CD14-positive monocyte (primary cell): ENCODE measurements around the gene NDUFA9. TPM values are rescaled to one million over a fixed set of nuclear protein-coding genes. Genes with fewer than 3 reads are reported as not detected.

Experiments used
- DNase-seq, 3 donors: peaks; one replicate each; pipeline ENCODE4 v3.0.0-alpha.2; 2011 to 2022
- H2AFZ ChIP-seq: 2 replicates; pipeline ENCODE4 v1.6.0; 2012; ENCODE audit warnings: mild to moderate bottlenecking, low read depth, low read length, inconsistent platforms; ENCODE audit not compliant: insufficient read depth, poor library complexity, severe bottlenecking
- H3K27ac ChIP-seq, 2 donors: 1 replicate in 1 of 2; 2 replicates in 1 of 2; pipeline ENCODE4 v1.5.1; 2012 to 2013; ENCODE audit warnings: low read length in 2 of 2, control low read depth in 1 of 2, inconsistent platforms in 1 of 2, low read depth in 1 of 2, mild to moderate bottlenecking in 1 of 2
- H3K27me3 ChIP-seq, 2 donors: one replicate each; pipeline versions ENCODE4 v1.6.0 to v1.6.1; 2011 to 2013; ENCODE audit warnings: low read length in 2 of 2; ENCODE audit not compliant: control insufficient read depth in 2 of 2, insufficient read depth in 2 of 2
- H3K36me3 ChIP-seq, 2 donors: replicated peaks in 1 of 2; 1 replicate in 1 of 2; 2 replicates in 1 of 2; pipeline versions ENCODE4 v1.5.1 to v1.6.1; 2012 to 2013; ENCODE audit warnings: low read length in 2 of 2, control low read depth in 1 of 2, inconsistent platforms in 1 of 2, mild to moderate bottlenecking in 1 of 2; ENCODE audit not compliant: insufficient read depth in 2 of 2, control insufficient read depth in 1 of 2
- H3K4me1 ChIP-seq, 2 donors: 1 replicate in 1 of 2; 2 replicates in 1 of 2; pipeline versions ENCODE4 v1.5.1 to v1.6.1; 2012 to 2013; ENCODE audit warnings: low read length in 2 of 2, control low read depth in 1 of 2, inconsistent platforms in 1 of 2, mild to moderate bottlenecking in 1 of 2, moderate library complexity in 1 of 2; ENCODE audit not compliant: insufficient read depth in 2 of 2, control insufficient read depth in 1 of 2
- H3K4me2 ChIP-seq: replicated peaks from 2 replicates; pipeline ENCODE3; 2012; ENCODE audit warnings: low read length, moderate library complexity, mild to moderate bottlenecking; ENCODE audit not compliant: poor library complexity, severe bottlenecking; ENCODE audit errors: extremely low read depth
- H3K4me3 ChIP-seq, 3 experiments: fragments of 200-600 bp in 1 of 3; sonication (generic) in 1 of 3; replicated peaks in 1 of 3; 1 replicate in 2 of 3; 2 replicates in 1 of 3; pipeline ENCODE4 v1.5.1; 2011 to 2013; ENCODE audit warnings: low read length in 3 of 3, mild to moderate bottlenecking in 3 of 3, control low read depth in 2 of 3, low read depth in 2 of 3, inconsistent platforms in 1 of 3, moderate library complexity in 1 of 3
- H3K79me2 ChIP-seq: 2 replicates; pipeline ENCODE4 v1.6.0; 2012; ENCODE audit warnings: mild to moderate bottlenecking, control low read depth, inconsistent platforms, low read length, moderate library complexity; ENCODE audit not compliant: insufficient read depth
- H3K9ac ChIP-seq: 2 replicates; pipeline ENCODE4 v1.6.0; 2017; ENCODE audit warnings: low read length, mild to moderate bottlenecking; ENCODE audit not compliant: insufficient read depth, poor library complexity, severe bottlenecking
- H3K9me3 ChIP-seq, 2 donors: replicated peaks in 1 of 2; 1 replicate in 1 of 2; 2 replicates in 1 of 2; pipeline versions ENCODE4 v1.5.1 to v1.6.1; 2012 to 2013; ENCODE audit warnings: low read length in 2 of 2, control low read depth in 1 of 2; ENCODE audit not compliant: control insufficient read depth in 1 of 2, insufficient read depth in 1 of 2
- H4K20me1 ChIP-seq: 2 replicates; pipeline ENCODE4 v1.6.0; 2012; ENCODE audit warnings: mild to moderate bottlenecking, low read length, control low read depth, moderate library complexity; ENCODE audit not compliant: insufficient read depth
- H3K27ac Mint-ChIP-seq, 7 donors: one replicate each; pipeline ENCODE4 v1.8.0; 2020; ENCODE audit warnings: mild to moderate bottlenecking in 7 of 7, mixed read lengths in 7 of 7, moderate library complexity in 6 of 7, inconsistent platforms in 2 of 7
- H3K27me3 Mint-ChIP-seq, 3 donors: one replicate each; pipeline ENCODE4 v1.8.0; 2021 to 2022; ENCODE audit warnings: low read depth in 3 of 3, mild to moderate bottlenecking in 3 of 3, mixed read lengths in 3 of 3, moderate library complexity in 3 of 3, inconsistent platforms in 1 of 3
- H3K36me3 Mint-ChIP-seq, 2 donors: one replicate each; pipeline ENCODE4 v1.8.0; 2020; ENCODE audit warnings: mixed read lengths in 2 of 2, inconsistent platforms in 1 of 2, mild to moderate bottlenecking in 1 of 2
- H3K4me1 Mint-ChIP-seq: one replicate; pipeline ENCODE4 v1.8.0; 2020; ENCODE audit warnings: mild to moderate bottlenecking, mixed read lengths
- H3K4me3 Mint-ChIP-seq, 2 donors: one replicate each; pipeline ENCODE4 v1.8.0; 2020; ENCODE audit warnings: mild to moderate bottlenecking in 2 of 2, mixed read lengths in 2 of 2, moderate library complexity in 1 of 2
- H3K9me3 Mint-ChIP-seq, 7 donors: one replicate each; pipeline ENCODE4 v1.8.0; 2020 to 2022; ENCODE audit warnings: mixed read lengths in 7 of 7, mild to moderate bottlenecking in 6 of 7, moderate library complexity in 6 of 7, inconsistent platforms in 2 of 7
- WGBS: methylation state at CpG from one replicate; pipeline ENCODE4 v1.1.5; 2013; ENCODE audit warnings: missing lambda C conversion rate; ENCODE audit not compliant: insufficient coverage; 5-methylcytosine and 5-hydroxymethylcytosine counted together
- intact Hi-C, 2 donors: fragments of 100-400 bp; cut with micrococcal nuclease; formaldehyde crosslinking; loops; one replicate each; pipeline versions ENCODE4 v1.15.0 to v1.15.1; 2023
- polyA plus RNA-seq, 3 donors: library from polyadenylated mRNA; depleted of rRNA in 1 of 3; unstranded in 2 of 3; stranded (reverse) in 1 of 3; fragments of 300-500 nt in 2 of 3; fragments of >200 nt in 1 of 3; fragmentation: Illumina TruSeq in 2 of 3; gene quantifications; 1 replicate in 2 of 3; 2 replicates in 1 of 3; pipeline ENCODE4 v1.2.3, GENCODE V29; 2012 to 2021
- TF ChIP-seq, protein P1 (sequence below): fragments of 200-600 bp; IDR thresholded peaks from one replicate; pipeline ENCODE4 v1.8.0; 2022; ENCODE audit warnings: antibody characterized with exemption, mild to moderate bottlenecking

The NDUFA9 gene
- polyA plus RNA-seq, 3 donors: 31.4 to 200 (median 136) TPM

DNA sequence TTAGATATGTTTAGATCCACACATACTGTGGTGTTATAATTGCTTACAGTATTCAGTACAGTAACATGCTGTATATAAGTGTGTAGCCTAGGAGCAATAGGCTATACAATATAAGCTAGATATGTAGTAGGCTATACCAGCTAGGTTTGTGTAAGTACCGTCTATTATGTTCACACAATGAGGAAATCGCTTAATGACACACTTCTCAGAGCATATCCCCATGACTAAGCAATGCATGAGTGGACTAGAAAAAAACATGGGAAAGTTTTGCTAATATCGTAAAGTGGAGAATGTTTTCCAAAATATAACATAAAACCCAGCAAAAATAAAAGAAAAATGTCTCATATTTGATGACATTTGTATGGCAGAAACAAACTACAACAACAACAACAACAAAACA lies 27.4 kb upstream of the NDUFA9 start:
- Histone ChIP-seq H3K27me3 (no peaks in the 10 kb centered on the region), H3K9me3 (no peaks in the 10 kb centered on the region), H3K4me3 (no peak overlapping the region), H3K36me3 (no peaks in the 10 kb centered on the region), H2AFZ (no peak overlapping the region), H3K9ac (no peak overlapping the region), H3K4me1 (no peaks in the 10 kb centered on the region), H3K27ac (no peak overlapping the region), H3K79me2 (no peaks in the 10 kb centered on the region), H4K20me1 (no peaks in the 10 kb centered on the region), H3K4me2 (no peak overlapping the region)
- no peak overlapping the region for H3K4me3 Mint-ChIP-seq
- intact Hi-C loops: no loop called here
- no peaks in the 10 kb centered on the region for H3K36me3 Mint-ChIP-seq
- no peak overlapping the region for H3K27ac Mint-ChIP-seq
- no peaks in the 10 kb centered on the region for H3K4me1 Mint-ChIP-seq
- WGBS: no CpG with 5 or more reads among the region's 3 CpGs
- H3K27me3 Mint-ChIP-seq: peaks cover 2 to 8% (median 3%) of the 10 kb centered on the region in 3 donors
- no peak for DNase-seq
- peaks cover 0 to 4% (median 0%) of the 10 kb centered on the region in 7 donors for H3K9me3 Mint-ChIP-seq
- TF ChIP-seq, protein P1, sequence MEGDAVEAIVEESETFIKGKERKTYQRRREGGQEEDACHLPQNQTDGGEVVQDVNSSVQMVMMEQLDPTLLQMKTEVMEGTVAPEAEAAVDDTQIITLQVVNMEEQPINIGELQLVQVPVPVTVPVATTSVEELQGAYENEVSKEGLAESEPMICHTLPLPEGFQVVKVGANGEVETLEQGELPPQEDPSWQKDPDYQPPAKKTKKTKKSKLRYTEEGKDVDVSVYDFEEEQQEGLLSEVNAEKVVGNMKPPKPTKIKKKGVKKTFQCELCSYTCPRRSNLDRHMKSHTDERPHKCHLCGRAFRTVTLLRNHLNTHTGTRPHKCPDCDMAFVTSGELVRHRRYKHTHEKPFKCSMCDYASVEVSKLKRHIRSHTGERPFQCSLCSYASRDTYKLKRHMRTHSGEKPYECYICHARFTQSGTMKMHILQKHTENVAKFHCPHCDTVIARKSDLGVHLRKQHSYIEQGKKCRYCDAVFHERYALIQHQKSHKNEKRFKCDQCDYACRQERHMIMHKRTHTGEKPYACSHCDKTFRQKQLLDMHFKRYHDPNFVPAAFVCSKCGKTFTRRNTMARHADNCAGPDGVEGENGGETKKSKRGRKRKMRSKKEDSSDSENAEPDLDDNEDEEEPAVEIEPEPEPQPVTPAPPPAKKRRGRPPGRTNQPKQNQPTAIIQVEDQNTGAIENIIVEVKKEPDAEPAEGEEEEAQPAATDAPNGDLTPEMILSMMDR: no peak

DNA sequence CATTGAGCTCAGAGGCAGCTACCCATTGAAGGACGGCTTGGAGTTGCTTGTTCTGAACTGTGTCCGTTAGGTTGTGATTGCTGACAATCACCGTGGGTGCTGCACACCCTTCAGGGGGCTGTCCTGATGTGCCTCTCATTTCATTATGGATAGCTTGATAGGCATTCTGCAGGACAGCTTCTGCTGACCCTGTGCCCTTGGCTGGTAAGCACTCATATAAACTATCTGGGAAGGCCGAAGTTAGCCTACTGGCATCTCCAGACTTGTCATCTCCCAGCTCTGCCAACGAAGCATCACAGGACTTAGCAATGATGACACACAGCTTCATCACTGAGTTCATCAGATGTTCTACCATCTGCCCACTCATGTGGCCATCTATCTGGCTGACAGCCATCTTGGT lies 22.4 kb upstream of the NDUFA9 start:
- no peaks in the 10 kb centered on the region for H3K79me2 ChIP-seq
- peaks cover 0 to 3% of the 10 kb centered on the region in 2 donors for H3K27me3 ChIP-seq
- no peaks in the 10 kb centered on the region for H3K4me1 Mint-ChIP-seq
- no peaks in the 10 kb centered on the region for H4K20me1 ChIP-seq
- no peak overlapping the region for H3K4me3 Mint-ChIP-seq
- H3K4me2 ChIP-seq: no peak overlapping the region
- intact Hi-C loops: no loop called here
- H3K36me3 ChIP-seq: no peaks in the 10 kb centered on the region
- H3K36me3 Mint-ChIP-seq: no peaks in the 10 kb centered on the region
- no peaks in the 10 kb centered on the region for H3K9me3 ChIP-seq
- WGBS: 86% methylated on average over 4 of the region's 5 CpGs
- no peaks in the 10 kb centered on the region for H3K4me1 ChIP-seq
- TF ChIP-seq, protein P1: no peak
- no peak overlapping the region for H2AFZ ChIP-seq
- no peak overlapping the region for H3K27ac ChIP-seq
- no peak for DNase-seq
- no peak overlapping the region for H3K4me3 ChIP-seq
- H3K27ac Mint-ChIP-seq: no peak overlapping the region
- H3K27me3 Mint-ChIP-seq: peaks cover 6 to 17% (median 6%) of the 10 kb centered on the region in 3 donors
- peaks cover 0 to 4% (median 0%) of the 10 kb centered on the region in 7 donors for H3K9me3 Mint-ChIP-seq
- H3K9ac ChIP-seq: no peak overlapping the region
